ENCODE data around the gene HNRNPR.
"Not testable (repeated sequence)": the region's sequence is repeated elsewhere in the genome, so short reads cannot be mapped to it uniquely, and the experiment has no call there.

The HNRNPR gene

DNA sequence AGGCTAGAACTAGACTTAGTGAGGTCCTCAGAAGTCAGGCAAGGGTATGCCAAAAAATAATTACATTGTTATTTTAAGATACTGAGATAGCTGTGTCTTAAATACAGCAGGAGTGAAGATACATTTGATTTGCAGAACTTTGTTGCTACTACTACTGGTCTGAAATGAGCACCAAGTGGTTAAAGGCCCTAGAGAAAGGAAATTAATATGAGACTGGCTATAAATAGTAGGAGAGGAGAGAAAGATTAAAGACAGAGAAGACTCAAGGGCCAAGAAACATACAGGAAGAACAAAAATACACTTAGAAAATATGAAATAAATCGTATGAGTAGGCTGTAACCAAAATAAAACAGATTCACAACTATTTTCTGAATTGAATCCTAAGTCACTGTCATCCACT lies 21.3 kb downstream of the HNRNPR start:
- no peak for DNase-seq

DNA sequence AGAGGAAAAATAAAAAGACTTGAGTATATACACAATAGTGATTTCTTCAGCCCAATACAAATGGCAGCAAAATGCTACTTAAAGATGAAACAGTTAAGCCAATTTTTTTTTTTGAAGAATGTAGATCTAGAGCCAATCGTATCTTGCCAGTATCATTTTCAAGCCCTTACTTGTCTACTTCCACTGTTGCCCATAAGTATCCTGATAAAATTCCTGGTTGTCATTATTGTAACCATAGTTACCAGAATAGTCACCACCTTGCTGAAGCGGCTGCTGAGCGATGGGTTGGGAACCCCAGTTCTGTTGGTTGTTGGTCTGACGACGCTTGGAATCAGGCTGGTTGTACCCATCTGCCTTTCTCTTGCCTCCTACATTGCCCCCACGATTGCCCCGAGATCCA lies 33.8 kb downstream of the HNRNPR start:
- not testable (repeated sequence) for DNase-seq

DNA sequence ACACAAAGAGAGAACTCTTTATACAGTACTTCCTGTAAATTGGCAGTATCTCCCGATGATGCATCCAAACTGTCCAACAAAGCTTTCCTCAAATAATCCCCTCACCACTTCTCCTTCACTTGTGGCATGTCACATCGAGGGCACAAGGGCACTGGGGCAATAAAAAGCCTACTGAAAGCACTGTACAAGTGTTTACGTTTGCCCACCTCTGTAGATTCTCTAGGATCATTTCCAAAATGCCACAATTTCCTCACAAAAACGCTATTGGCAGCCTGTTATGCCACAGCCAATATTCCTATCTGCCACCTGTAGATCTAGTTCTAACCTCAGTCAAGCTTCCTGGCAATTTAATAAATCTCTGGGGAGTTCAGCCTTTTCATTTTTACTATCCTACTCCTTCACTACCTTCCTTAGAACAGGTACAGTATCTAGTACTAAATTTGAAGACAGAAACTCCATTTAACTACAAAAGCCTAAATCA lies 39.9 kb downstream of the HNRNPR start:
- DNase-seq = no peak

DNA sequence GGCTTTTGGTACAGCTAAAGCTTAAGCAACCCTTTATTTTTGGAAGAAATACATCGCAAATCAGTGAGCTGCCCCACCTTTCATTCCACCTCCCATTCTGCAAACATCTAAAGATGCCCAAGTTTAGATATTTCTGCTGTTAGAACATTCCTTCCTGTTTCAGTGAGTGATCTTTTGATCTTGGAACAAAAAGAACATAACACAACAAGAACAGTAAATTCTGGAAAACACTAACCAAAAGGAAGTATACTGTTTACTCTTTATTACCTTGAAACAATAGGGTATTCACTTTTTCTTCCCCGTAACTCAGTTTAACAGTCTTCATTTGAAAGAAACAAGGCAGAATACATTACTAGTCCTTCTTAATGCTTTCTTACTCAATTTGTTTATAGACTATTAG lies 40.6 kb downstream of the HNRNPR start:
- no peak for DNase-seq

DNA sequence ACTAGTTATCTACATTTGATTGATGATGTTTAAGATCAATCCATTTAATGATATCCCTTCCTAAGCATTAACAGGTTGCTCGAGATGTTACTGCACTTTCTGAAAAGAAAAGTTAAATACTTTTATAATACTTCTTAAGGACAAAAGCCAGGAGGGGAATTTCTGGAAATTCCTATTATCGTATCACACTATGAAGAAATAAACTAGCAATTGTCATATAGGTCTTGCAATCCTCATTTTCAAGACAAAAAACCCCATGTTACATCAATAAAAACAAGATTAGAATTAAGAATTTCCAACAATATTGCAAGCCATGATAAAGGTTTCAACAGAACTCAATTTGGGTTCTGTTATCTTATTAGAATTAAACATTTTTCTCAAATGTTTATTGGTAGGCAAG lies 47.2 kb downstream of the HNRNPR start:
- no peak for DNase-seq

DNA sequence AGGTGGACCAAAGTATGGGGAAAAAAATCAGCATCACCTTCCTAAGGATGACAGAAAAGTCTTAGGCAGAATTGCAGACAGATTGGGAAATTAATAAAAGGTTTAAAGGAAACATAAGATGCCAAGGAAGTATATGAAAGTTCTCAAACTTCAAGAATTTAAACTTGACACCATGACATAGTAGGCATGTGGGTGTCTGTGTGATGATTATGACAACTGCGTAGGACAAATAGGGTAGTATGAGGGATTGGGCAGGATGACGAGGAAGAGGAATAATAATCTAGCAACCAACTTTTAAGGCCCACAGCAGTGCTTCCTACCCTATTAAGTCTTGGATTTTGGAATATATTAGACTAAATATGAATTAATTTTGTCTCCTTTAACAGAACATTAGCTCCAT lies 52.4 kb downstream of the HNRNPR start:
- no peak for DNase-seq

DNA sequence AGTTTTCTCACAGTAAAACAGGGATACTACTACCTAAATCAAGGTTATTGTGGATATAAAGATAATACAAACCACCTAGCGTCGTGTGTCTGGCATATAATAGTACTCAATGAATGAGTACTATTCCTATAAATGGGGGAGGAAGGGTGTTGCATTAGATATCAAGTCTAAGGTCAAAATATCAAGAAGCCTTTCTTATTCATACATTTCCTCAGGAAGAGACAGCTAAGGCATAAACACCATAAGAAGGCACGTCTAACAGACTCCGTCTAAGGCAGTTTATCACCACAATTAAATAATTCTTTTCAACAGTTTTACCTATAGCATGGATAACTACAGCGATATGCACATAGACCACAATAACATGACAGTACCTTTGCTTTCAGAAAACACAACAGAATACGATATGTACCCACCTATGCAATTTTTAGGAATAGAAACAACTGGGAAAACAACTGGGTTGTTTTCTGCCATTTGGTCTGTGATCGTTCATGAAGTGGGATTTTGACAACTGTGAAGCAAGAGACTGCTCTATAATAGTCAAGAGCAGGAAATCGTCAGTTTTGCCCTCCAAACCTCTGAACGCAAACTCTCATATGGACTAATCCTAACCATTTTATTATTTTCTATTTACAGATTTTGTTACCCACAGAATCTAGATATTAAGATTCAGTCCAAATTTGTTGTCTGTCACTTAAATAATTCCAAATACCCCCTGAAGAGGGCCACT lies 53.1 kb downstream of the HNRNPR start:
- DNase-seq = no peak

DNA sequence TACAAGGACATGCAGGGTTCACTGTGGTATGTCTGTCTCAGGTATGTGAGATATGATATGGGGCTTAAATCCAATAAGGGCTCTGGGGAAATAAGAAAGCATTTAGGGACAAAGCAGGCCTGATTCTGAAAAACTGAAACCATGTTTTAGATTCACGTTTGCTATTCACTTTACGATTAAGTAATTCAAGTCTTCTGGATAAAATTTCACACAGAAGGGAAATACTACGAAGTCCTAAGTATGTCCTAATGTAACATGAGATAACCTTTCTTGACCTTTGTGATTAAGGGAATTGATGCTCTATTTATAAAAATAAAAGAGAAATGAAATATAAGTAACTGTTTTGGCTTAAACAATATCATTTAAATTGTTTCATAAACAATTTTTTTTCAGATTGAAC lies 55.4 kb downstream of the HNRNPR start:
- DNase-seq = no peak

DNA sequence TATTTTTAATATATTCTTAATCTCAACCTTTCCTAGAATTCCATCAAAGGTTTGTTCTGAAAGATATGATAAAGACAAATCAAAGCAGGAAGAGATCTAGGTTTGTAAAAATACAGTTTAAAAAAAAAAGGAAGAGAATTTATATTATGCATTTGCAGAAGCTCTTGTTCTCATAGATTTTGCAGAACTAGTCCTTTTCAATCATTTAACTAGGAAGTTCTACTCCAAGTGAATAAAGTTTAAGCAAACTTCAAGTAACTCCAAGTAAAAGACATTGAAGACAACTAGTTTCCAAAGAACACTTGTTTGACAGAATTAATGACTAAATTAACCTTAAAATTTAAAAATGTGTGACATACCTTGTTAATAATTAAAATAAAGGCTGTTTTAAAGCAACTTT lies 55.9 kb downstream of the HNRNPR start:
- no peak for DNase-seq

DNA sequence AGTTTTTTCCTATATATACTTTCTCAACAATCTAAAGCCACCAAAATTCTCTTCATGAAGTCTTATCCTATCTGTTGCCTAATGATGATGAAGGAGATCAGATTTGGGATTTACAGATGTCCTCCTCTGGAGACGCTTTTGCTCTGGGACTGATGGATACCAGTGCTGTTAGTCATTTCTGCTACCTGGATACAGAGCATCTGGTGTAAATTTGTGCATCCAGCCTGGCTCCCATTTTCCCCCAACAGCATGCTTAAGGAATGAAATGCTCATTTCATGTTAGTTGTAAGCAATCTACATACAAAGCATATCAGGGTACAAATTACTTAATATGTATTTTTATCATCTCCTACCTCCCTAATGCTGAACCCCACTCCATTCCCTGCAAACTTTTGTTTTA lies 57.7 kb downstream of the HNRNPR start:
- no peak for DNase-seq

DNA sequence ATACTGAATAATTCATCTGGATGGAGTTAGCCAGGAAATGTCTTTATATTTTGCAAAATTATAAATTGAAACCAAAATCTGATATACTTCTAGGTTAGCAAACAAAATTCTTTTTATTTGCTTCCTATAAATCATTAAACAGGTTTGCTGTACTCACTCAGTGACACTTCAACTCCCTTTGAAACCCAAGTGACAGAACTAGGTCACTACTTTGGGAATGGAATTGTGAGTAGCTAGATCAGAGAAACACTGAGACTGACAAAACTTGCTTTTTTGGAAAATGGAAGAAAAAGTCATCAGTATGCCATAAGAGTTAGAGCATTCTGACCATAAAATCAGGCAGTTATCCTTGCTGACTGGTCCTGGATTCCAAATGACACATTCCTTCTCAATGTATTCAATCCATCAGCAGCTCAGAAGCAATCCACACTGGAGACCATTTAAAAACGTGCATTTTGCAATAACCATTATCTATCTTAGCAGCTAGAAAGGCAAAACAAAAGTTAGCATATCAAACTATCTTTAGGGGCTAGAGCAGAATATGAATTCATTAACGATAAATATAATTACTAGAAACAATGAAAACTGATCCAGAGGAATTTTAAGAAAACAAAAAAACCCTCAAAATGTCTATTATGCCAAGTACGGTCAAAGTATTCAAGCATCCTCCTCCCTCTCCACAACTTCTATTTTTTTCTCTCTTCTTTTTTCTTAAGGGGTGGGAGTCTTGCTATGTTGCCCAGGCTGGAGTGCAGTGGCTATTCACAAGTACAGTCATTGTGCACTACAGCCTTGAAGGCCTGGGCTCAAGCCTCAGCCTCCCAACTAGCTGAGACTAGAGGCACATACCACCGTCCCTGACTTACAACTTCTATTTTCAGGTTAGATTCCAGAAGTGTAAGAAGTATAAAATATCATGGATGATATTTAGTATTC lies 60.1 kb downstream of the HNRNPR start:
- no peak for DNase-seq

DNA sequence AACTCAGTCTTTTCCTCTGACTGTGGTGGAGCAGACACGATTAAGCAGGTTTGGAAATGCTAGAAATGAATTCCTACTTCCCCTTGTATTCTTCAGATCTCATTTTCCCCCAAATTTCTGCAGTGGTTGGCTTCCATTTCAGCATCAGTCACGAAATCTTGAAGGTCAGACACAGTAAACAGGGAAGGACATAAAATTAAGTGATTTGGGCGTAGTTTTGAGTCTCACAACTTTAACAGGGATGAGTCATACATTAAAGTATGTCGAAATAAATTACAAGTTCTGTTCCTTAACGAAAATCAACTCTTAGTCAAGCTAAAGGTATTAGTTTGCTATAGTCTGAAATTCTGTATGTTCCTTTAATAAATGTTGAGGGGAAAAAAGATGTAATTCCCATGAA lies 61.1 kb downstream of the HNRNPR start:
- DNase-seq = no peak

DNA sequence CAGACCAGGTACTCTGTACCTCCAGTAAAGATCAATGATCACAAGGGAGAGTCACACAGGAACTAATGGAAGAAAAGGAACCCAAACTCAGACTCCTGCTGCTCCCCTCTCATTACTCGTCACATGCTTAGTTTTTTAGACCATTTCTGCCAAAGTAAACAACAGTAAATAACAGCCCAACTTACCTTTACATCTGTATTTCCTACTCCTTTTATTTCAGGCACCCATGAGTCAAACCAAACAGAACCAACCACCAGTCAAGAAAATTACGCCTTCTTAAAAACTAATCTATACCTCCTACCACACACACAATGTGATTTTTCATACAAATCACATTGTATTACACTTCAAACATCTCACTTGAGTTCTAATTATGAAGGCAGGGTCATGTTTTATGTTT lies 65.4 kb downstream of the HNRNPR start:
- DNase-seq = no peak

DNA sequence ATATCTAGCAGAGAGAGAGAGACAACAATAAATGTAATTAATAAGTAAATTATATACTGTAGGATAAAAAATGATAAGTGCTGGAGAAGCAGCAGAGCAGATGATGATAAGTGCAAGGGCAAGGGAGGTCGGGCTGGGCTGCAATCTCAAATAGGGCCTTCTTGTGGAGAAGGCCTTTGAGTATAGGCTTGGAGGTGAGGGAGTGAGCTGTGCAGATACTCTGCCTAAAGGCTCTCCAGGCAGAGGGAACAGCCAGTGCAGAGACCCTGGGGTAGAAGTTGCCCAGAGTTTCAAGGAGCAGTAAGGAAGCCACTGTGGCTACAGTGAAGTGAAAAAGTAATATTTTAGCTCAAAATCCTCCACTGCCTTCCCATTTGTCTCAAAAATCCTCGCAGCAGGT lies 67.6 kb downstream of the HNRNPR start:
- DNase-seq = no peak

DNA sequence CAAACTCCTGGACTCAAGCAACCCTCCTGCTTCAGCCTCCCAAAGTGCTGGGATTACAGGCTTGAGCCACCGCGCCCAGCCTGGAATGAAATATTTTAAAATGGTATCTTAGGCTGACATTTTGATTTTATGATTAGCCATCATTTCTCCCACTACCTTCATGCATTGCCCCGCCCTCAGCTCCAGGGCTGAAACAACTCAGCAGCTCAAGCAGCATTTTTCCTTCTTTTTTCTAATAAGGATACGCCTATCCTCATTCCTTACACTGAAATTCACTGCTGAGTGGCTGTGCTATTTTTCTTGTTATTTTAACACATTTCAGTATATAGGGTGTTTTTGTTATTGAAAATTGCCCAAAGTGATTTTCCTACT lies 70.0 kb downstream of the HNRNPR start:
- no peak for DNase-seq

DNA sequence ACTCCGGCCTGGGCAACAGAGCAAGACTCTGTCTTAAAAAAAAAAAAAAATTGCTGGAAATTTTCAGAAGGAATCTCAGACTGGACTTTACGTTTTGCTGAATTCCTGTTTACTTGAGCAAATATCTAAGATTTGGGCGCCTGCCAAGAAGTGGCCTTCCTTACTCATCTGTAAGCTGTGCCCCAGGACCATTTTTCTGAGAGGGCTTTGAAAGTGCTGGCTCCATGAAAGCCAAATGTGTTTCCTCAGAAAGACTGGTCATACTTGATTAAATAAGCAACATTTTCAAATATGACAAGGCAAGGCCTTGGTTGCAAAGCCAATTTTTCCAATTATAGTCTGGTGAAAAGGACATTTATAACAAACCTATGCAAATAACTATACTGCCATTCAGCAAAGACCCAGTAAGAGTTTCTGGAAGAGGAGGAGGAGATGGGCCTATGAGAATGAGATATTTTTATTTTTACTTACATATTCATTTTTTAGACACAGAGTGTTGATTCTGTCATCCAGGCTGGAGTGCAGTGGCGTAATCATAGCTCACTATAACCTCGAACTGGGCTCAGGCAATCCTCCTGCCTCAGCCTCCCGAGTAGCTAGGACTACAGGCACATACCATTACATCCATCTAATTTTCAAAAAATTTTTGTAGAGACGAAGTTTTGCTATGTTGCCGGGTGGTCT lies 70.5 kb downstream of the HNRNPR start:
- DNase-seq = no peak

DNA sequence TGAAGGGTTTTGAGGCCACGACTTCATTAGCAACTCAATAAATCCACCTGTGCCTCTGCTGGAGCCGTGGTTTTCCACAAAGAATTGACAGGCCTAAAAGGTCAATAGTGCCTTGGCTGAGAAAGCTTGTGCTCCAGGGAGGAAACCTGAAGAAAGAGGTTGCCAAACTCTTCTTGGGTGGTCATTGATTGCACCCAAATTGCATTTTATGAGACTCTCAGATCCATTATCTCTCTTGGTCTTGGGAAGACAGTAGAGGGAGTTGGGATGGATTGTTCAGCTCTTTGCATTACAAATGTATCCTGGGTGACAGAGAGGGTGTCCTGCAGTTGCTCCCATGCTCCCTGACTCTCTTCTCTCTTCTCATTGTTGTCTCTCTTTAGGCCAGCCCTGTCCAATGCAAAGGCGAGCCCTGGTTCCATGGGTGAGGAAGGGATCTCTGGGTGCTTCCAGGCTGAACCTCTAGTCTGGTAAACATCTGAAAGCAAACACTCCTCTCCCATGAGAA lies 80.7 kb downstream of the HNRNPR start:
- no peak for DNase-seq

DNA sequence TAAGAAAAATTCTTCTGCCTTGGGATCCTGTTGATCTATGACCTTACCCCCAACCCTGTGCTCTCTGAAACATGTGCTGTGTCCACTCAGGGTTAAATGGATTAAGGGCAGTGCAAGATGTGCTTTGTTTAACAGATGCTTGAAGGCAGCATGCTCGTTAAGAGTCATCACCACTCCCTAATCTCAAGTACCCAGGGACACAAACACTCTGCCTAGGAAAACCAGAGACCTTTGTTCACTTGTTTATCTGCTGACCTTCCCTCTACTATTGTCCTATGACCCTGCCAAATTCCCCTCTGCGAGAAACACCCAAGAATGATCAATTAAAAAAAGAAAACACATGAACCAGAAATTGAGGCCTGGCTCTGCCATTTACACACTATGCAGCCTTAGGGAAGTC lies 86.0 kb downstream of the HNRNPR start:
- DNase-seq = not testable (repeated sequence)

DNA sequence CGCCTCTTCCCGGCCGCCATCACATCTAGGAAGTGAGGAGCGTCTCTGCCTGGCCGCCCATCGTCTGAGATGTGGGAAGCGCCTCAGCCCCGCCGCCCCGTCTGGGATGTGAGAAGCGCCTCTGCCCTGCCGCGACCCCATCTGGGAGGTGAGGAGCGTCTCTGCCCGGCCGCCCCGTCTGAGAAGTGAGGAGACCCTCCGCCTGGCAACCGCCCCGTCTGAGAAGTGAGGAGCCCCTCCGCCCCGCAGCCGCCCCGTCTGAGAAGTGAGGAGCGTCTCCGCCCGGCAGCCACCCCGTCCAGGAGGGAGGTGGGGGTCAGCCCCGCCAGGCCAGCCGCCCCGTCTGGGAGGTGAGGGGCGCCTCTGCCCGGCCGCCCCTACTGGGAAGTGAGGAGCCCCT lies 86.7 kb downstream of the HNRNPR start:
- not testable (repeated sequence) for DNase-seq

All from CD4-positive, alpha-beta T cell treated with Interleukin-6 for 4 hours (primary cell).